Activated B cell treated with CpG ODN at 0.5 μM for 24 hours (primary cell): ENCODE data around the gene EMILIN2. TPM values are rescaled to one million over a fixed set of nuclear protein-coding genes. Genes with fewer than 3 reads are reported as not detected.

Experiments
- ATAC-seq: fragments of 200-7000 bp; cut with Tn5 transposase; one replicate; pipeline ENCODE4 v1.10.0; 2021; ENCODE audit warnings: low read depth, mild to moderate bottlenecking, moderate library complexity
- CTCF ChIA-PET: fragments of 350-600 bp; sonication (Branson Sonifier 250); formaldehyde crosslinking; loops from one replicate; lab custom pipeline; 2021; ENCODE audit warnings: antibody characterized with exemption; lab: Charles Lee
- POLR2A ChIA-PET: fragments of 350-600 bp; sonication (Branson Sonifier 250); formaldehyde crosslinking; loops from one replicate; lab custom pipeline; 2021; ENCODE audit warnings: antibody characterized with exemption; lab: Charles Lee
- DNase-seq: peaks from one replicate; pipeline ENCODE4 v3.0.0; 2022
- H3K27ac Mint-ChIP-seq: one replicate; pipeline ENCODE4 v1.8.0; 2020; ENCODE audit warnings: mixed read lengths
- H3K27me3 Mint-ChIP-seq: one replicate; pipeline ENCODE4 v1.8.0; 2021; ENCODE audit warnings: mixed read lengths
- H3K36me3 Mint-ChIP-seq: one replicate; pipeline ENCODE4 v1.8.0; 2021; ENCODE audit warnings: low read depth, mixed read lengths
- H3K4me1 Mint-ChIP-seq: one replicate; pipeline ENCODE4 v1.8.0; 2021; ENCODE audit warnings: mixed read lengths
- H3K4me3 Mint-ChIP-seq: one replicate; pipeline ENCODE4 v1.8.0; 2020; ENCODE audit warnings: mild to moderate bottlenecking, mixed read lengths
- H3K9me3 Mint-ChIP-seq: one replicate; pipeline ENCODE4 v1.8.0; 2020; ENCODE audit warnings: mixed read lengths
- CTCF ChIP-seq: fragments of 200-600 bp; IDR thresholded peaks from one replicate; pipeline ENCODE4 v1.8.0; 2022; ENCODE audit warnings: antibody characterized with exemption, mild to moderate bottlenecking
- intact Hi-C: fragments of 100-400 bp; cut with micrococcal nuclease; formaldehyde crosslinking; loops from one replicate; pipeline ENCODE4 v1.15.1; 2024
- total RNA-seq: library from RNA; stranded (reverse); gene quantifications from 2 replicates; pipeline ENCODE4 v1.2.3, GENCODE V29; 2022

Gene EMILIN2
- total RNA-seq, 1 donor from 2014 or later, result 80.9 TPM

GRCh38 chr18:2908946-2909335 lies 62.1 kb downstream of the EMILIN2 start:
- Mint-ChIP-seq H3K27ac (no peak overlapping the region), H3K4me3 (no peak overlapping the region), H3K36me3 (peaks cover 48% of the 10 kb centered on the region), H3K27me3 (no peaks in the 10 kb centered on the region), H3K9me3 (no peaks in the 10 kb centered on the region), H3K4me1 (peaks cover 25% of the 10 kb centered on the region)
- CTCF ChIA-PET, result no interaction called here
- no peak for TF ChIP-seq CTCF
- intact Hi-C loops, result loop anchor here (5.0 kb wide), 3 partner anchors 62 to 142 kb away; partner anchors contain the start of gene EMILIN2
- ATAC-seq (no peak), DNase-seq (no peak)
- POLR2A ChIA-PET, result interaction anchor here (1.2 kb wide), 1 partner anchor 8 kb away, joined by 3 read pairs; no protein-coding TSS in a partner anchor

GRCh38 chr18:2909431-2910140 lies 62.8 kb downstream of the EMILIN2 start:
- Mint-ChIP-seq H3K27ac (no peak overlapping the region), H3K4me3 (no peak overlapping the region), H3K4me1 (peaks cover 25% of the 10 kb centered on the region), H3K9me3 (no peaks in the 10 kb centered on the region), H3K27me3 (no peaks in the 10 kb centered on the region), H3K36me3 (peaks cover 55% of the 10 kb centered on the region)
- no peak for ATAC-seq
- CTCF ChIA-PET, result no interaction called here
- TF ChIP-seq CTCF, result no peak
- no peak for DNase-seq
- POLR2A ChIA-PET, result no interaction called here
- intact Hi-C loops, result loop anchor here (5.0 kb wide), 3 partner anchors 62 to 142 kb away; partner anchors contain the start of gene EMILIN2

GRCh38 chr18:2910261-2910660 lies 63.5 kb downstream of the EMILIN2 start:
- no peak for DNase-seq
- ChIA-PET CTCF (no interaction called here), POLR2A (no interaction called here)
- no peaks in the 10 kb centered on the region for H3K9me3 Mint-ChIP-seq
- no peak overlapping the region for H3K27ac Mint-ChIP-seq
- peaks cover 27% of the 10 kb centered on the region for H3K4me1 Mint-ChIP-seq
- no peak for ATAC-seq
- H3K36me3 Mint-ChIP-seq, result peaks cover 61% of the 10 kb centered on the region
- no peak overlapping the region for H3K4me3 Mint-ChIP-seq
- no peak for TF ChIP-seq CTCF
- H3K27me3 Mint-ChIP-seq, result no peaks in the 10 kb centered on the region
- intact Hi-C loops, result no loop called here

DNA sequence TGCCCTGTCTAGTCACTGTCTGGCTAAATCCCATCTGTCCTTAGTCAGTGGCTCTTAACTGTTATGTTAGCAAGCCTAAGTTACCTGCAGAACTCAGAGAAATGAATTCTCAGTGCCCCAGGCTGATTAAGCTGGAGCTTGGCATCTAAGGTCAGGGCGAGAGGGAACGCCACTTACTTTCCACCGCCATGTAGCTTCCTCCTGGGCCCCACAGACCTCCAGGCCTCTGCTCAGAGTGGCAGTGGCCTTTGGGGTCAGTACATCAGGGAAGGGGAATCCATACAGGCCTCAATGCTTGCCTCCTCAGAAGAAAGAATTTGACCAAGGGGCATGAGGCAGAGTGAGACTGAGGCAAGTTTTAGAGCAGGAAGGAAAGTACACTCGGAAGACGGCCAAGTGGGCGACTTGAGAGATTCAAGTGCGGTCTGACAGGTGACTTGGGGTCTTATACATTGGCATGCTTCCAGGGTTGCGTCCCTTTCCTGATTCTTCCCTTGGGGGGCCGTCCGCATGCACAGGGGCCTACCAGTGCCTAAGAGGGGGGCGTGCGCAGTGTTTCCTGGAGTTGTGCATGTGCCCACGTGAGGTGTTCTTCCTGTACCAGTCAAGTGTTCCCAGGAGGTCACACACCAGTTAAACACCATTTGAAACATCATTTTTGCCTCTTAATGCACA lies 64.1 kb downstream of the EMILIN2 start:
- peaks cover 24% of the 10 kb centered on the region for H3K4me1 Mint-ChIP-seq
- H3K27ac Mint-ChIP-seq, result no peak overlapping the region
- H3K36me3 Mint-ChIP-seq, result peaks cover 66% of the 10 kb centered on the region
- intact Hi-C loops, result no loop called here
- DNase-seq, result no peak
- TF ChIP-seq CTCF, result no peak
- H3K9me3 Mint-ChIP-seq, result no peaks in the 10 kb centered on the region
- ATAC-seq, result no peak
- ChIA-PET CTCF (no interaction called here), POLR2A (interaction anchor here (0.6 kb wide), 1 partner anchor 8 kb away, joined by 3 read pairs; no protein-coding TSS in a partner anchor)
- H3K4me3 Mint-ChIP-seq, result no peak overlapping the region
- H3K27me3 Mint-ChIP-seq, result no peaks in the 10 kb centered on the region

DNA sequence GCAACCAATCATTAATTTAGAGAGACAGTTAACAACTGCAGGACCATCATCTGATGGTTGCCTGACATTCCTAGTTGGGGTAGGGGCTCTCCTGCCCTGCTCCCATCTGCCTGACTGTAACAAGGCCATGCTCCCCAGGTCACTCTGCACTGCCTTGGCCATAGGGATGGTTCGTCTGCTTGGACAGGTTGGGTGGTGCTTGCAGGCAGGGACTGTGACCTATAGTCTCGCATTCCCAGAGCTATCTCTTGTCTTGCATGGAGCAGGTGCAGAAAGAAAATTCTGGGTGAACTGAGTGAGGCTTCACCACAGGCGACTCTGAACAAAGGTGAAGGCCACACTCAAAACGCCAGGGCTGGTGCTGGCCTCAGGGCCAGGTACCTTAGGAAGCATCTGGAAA lies 64.7 kb downstream of the EMILIN2 start:
- ChIA-PET POLR2A (interaction anchor here (0.6 kb wide), 1 partner anchor 9 kb away, joined by 3 read pairs; no protein-coding TSS in a partner anchor), CTCF (no interaction called here)
- H3K27ac Mint-ChIP-seq, result no peak overlapping the region
- H3K4me3 Mint-ChIP-seq, result no peak overlapping the region
- no peak for TF ChIP-seq CTCF
- ATAC-seq (no peak), DNase-seq (no peak)
- peaks cover 30% of the 10 kb centered on the region for H3K4me1 Mint-ChIP-seq
- intact Hi-C loops, result no loop called here
- H3K9me3 Mint-ChIP-seq, result no peaks in the 10 kb centered on the region
- H3K27me3 Mint-ChIP-seq, result no peaks in the 10 kb centered on the region
- H3K36me3 Mint-ChIP-seq, result peaks cover 73% of the 10 kb centered on the region
